Sigmoid colon (tissue), 7 donors: Measurements from ENCODE around the gene AUTS2. TPM values are rescaled to one million over a fixed set of nuclear protein-coding genes. Genes with fewer than 3 reads are reported as not detected.

Source experiments
- DNase-seq: peaks from one replicate; pipeline ENCODE4 v3.0.0-alpha.2; 2019
- H3K27ac ChIP-seq, 4 donors: fragments of 200-600 bp; sonication (generic); one replicate each; pipeline ENCODE4 v1.5.1; 2016 to 2019; ENCODE audit warnings: mild to moderate bottlenecking in 1 of 4
- H3K27me3 ChIP-seq, 3 donors: fragments of 200-600 bp; sonication (generic); one replicate each; pipeline ENCODE4 v1.5.1; 2019; ENCODE audit warnings: mild to moderate bottlenecking in 1 of 3
- H3K36me3 ChIP-seq, 4 donors: fragments of 200-600 bp; sonication (generic); one replicate each; pipeline ENCODE4 v1.5.1; 2016 to 2019
- H3K4me1 ChIP-seq, 4 donors: fragments of 200-600 bp; sonication (generic); one replicate each; pipeline ENCODE4 v1.5.1; 2017 to 2019
- H3K4me3 ChIP-seq, 4 donors: fragments of 200-600 bp; sonication (generic); one replicate each; pipeline ENCODE4 v1.5.1; 2017 to 2019; ENCODE audit warnings: mild to moderate bottlenecking in 2 of 4, moderate library complexity in 1 of 4
- H3K9me3 ChIP-seq, 4 donors: fragments of 200-600 bp in 3 of 4; sonication (generic) in 3 of 4; one replicate each; pipeline versions ENCODE4 v1.5.1 to v1.6.1; 2013 to 2019
- EP300 ChIP-seq, 4 donors: sonication (generic); formaldehyde crosslinking; IDR thresholded peaks; one replicate each; pipeline ENCODE4 v1.6.1; 2017; ENCODE audit warnings: antibody characterized with exemption in 4 of 4
- POLR2A ChIP-seq, 2 donors: fragments of 450-650 bp; IDR thresholded peaks; one replicate each; pipeline ENCODE4 v1.6.1; 2016; ENCODE audit warnings: antibody characterized with exemption in 2 of 2, mild to moderate bottlenecking in 2 of 2, moderate library complexity in 2 of 2
- POLR2AphosphoS5 ChIP-seq, 4 donors: sonication (generic); formaldehyde crosslinking; IDR thresholded peaks; one replicate each; pipeline ENCODE4 v1.6.1; 2017; ENCODE audit warnings: antibody characterized with exemption in 4 of 4
- WGBS, 2 donors: extraction: QIAGEN DNeasy Blood & Tissue Kit; methylation state at CpG; one replicate each; pipeline ENCODE4 v1.1.7; 2013; 5-methylcytosine and 5-hydroxymethylcytosine counted together
- intact Hi-C: fragments of 100-400 bp; cut with DNase I; formaldehyde crosslinking; loops from one replicate; pipeline ENCODE4 v1.15.1; 2023
- polyA plus RNA-seq, 3 donors: library from polyadenylated mRNA; stranded (reverse); fragments of 200-250 nt; gene quantifications; one replicate each; pipeline ENCODE4 v1.2.3, GENCODE V29; 2013
- total RNA-seq, 4 donors: library from RNA; depleted of rRNA; stranded (reverse); fragments of >200 nt; gene quantifications; one replicate each; pipeline ENCODE4 v1.1.0, GENCODE V29; 2016
- TF ChIP-seq, protein P1 (sequence below), 4 experiments: fragments of 450-650 bp in 3 of 4; fragments of 200-600 bp in 1 of 4; IDR thresholded peaks; one replicate each; pipeline ENCODE4 v1.5.1; 2016 to 2019; ENCODE audit warnings: antibody characterized with exemption in 4 of 4, mild to moderate bottlenecking in 3 of 4, moderate library complexity in 2 of 4
- donor health status: healthy with polysubstance abuse.
- donor health status: Bipolar disorder and iron deficiency.
- donor health status: healthy.

The AUTS2 gene
- total and polyA plus RNA-seq, 7 donors, result 3.6 to 55.7 (median 25.5) TPM

DNA sequence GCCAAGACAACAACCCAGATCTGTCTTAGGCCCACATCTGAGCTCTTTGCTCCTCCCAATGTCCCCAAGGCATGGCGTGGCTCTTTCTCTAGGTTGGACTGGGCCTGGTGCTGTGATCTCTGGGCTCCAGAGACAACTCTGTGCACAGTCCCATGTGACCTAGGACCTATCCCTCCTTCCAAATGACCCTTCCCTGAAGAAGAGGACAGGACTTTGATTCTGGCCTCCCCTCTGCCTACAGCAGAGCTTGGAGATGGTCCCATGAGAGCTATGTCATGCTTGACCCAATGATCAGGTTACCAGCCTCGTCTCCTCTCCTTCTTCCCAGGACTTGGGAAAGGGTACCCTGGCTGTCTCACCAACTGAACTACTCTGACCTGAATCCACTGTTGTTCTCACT lies 1237.4 kb downstream of the AUTS2 start:
- no peak overlapping the region for H3K4me3 ChIP-seq

DNA sequence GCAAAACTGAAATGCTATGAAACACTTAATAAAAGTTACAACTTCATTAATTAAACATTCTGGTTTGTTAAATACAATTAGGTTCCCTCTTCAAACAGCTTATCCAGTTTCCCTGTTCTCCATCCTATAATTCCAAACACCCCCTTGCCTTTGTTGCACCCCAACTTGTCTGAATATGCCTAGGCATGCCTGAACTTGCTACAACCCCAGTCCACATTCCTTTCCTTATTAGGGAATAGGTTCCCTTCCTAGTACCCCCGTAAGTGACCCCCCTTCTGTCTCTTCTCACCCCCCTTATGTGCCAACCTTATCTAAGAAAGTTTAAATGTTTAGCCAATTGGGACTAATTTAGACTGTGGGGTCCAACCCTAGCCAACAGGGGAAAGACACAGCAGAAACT lies 1238.0 kb downstream of the AUTS2 start:
- Histone ChIP-seq H3K4me3 (no peak overlapping the region), H3K4me1 (no peaks in the 10 kb centered on the region), H3K27me3 (no peaks in the 10 kb centered on the region), H3K36me3 (no peaks in the 10 kb centered on the region), H3K27ac (no peak overlapping the region), H3K9me3 (no peaks in the 10 kb centered on the region)
- TF ChIP-seq, protein P1, sequence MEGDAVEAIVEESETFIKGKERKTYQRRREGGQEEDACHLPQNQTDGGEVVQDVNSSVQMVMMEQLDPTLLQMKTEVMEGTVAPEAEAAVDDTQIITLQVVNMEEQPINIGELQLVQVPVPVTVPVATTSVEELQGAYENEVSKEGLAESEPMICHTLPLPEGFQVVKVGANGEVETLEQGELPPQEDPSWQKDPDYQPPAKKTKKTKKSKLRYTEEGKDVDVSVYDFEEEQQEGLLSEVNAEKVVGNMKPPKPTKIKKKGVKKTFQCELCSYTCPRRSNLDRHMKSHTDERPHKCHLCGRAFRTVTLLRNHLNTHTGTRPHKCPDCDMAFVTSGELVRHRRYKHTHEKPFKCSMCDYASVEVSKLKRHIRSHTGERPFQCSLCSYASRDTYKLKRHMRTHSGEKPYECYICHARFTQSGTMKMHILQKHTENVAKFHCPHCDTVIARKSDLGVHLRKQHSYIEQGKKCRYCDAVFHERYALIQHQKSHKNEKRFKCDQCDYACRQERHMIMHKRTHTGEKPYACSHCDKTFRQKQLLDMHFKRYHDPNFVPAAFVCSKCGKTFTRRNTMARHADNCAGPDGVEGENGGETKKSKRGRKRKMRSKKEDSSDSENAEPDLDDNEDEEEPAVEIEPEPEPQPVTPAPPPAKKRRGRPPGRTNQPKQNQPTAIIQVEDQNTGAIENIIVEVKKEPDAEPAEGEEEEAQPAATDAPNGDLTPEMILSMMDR (IDR thresholded peaks at IDR 0.05), result no peak
- TF ChIP-seq EP300 (IDR thresholded peaks at IDR 0.05) (no peak), POLR2AphosphoS5 (IDR thresholded peaks at IDR 0.05) (no peak), POLR2A (IDR thresholded peaks at IDR 0.05) (no peak)
- DNase-seq, result no peak
- 34 to 59% methylated on average over 1 of the region's 1 CpG for WGBS, 2 donors
- intact Hi-C loops, result no loop called here

More for the DNA sequence above, 1237.4 kb downstream of the AUTS2 start:
- H3K9me3 ChIP-seq, result no peaks in the 10 kb centered on the region
- H3K27me3 ChIP-seq, result peaks cover 0 to 4% (median 0%) of the 10 kb centered on the region in 3 donors
- intact Hi-C loops, result no loop called here
- DNase-seq, result no peak
- no peaks in the 10 kb centered on the region for H3K36me3 ChIP-seq
- 63 to 87% methylated on average over 2 of the region's 2 CpGs for WGBS, 2 donors
- H3K4me1 ChIP-seq, result no peaks in the 10 kb centered on the region
- TF ChIP-seq EP300 (IDR thresholded peaks at IDR 0.05), result no peak
- TF ChIP-seq, protein P1 (IDR thresholded peaks at IDR 0.05), result no peak
- TF ChIP-seq POLR2A (IDR thresholded peaks at IDR 0.05), result no peak
- TF ChIP-seq POLR2AphosphoS5 (IDR thresholded peaks at IDR 0.05), result no peak
- no peak overlapping the region for H3K27ac ChIP-seq

DNA sequence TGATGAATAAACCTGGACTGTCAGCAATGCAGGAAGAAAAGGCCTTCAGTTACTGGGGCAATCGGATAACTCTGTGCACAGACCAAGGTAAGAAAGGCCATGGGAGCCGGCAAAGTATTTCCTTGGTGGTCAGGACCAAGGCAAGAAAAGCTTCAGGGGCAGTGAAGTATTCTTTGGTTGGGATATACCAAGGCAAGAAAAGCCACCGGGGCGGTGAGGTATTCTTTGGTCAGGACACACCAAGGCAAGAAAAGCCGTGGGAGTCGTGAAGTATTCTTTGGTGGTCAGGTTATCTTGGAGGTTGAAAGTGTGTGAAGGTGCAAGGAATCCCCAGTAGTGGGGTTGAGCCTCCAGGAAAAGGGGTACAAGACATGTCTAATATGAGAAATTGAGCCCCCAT lies 1238.7 kb downstream of the AUTS2 start:
- no peaks in the 10 kb centered on the region for H3K27me3 ChIP-seq
- H3K36me3 ChIP-seq, result no peaks in the 10 kb centered on the region
- H3K4me3 ChIP-seq, result no peak overlapping the region
- WGBS, 2 donors, result 90 to 92% methylated on average over 6 of the region's 6 CpGs
- H3K27ac ChIP-seq, result no peak overlapping the region
- no peak for DNase-seq
- H3K4me1 ChIP-seq, result no peaks in the 10 kb centered on the region
- intact Hi-C loops, result no loop called here
- no peaks in the 10 kb centered on the region for H3K9me3 ChIP-seq
- TF ChIP-seq EP300 (IDR thresholded peaks at IDR 0.05) (no peak), POLR2A (IDR thresholded peaks at IDR 0.05) (no peak), POLR2AphosphoS5 (IDR thresholded peaks at IDR 0.05) (no peak)
- TF ChIP-seq, protein P1 (IDR thresholded peaks at IDR 0.05), result no peak

DNA sequence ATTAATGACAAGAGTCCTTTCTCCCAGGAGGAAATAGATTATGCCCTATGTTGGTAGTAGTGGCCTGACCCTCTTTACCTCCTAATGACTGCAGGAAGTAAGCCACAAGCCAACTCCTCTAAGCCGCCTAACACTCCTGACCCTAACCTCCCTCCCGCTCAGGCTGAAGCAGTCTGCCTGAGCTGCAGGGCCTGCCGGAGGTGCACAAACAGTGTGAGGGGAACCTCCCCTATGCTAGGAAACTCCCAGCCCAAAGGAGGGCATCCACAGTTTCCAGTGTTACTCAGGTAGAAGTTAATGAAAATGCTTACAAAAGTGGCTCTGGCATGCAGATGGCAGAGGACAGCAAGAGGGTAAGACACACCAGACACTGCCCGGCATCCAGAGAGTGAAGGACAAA lies 1239.3 kb downstream of the AUTS2 start:
- no peak for DNase-seq
- TF ChIP-seq POLR2A (IDR thresholded peaks at IDR 0.05) (no peak), EP300 (IDR thresholded peaks at IDR 0.05) (no peak), POLR2AphosphoS5 (IDR thresholded peaks at IDR 0.05) (no peak)
- TF ChIP-seq, protein P1 (IDR thresholded peaks at IDR 0.05), result no peak
- no peaks in the 10 kb centered on the region for H3K27me3 ChIP-seq

DNA sequence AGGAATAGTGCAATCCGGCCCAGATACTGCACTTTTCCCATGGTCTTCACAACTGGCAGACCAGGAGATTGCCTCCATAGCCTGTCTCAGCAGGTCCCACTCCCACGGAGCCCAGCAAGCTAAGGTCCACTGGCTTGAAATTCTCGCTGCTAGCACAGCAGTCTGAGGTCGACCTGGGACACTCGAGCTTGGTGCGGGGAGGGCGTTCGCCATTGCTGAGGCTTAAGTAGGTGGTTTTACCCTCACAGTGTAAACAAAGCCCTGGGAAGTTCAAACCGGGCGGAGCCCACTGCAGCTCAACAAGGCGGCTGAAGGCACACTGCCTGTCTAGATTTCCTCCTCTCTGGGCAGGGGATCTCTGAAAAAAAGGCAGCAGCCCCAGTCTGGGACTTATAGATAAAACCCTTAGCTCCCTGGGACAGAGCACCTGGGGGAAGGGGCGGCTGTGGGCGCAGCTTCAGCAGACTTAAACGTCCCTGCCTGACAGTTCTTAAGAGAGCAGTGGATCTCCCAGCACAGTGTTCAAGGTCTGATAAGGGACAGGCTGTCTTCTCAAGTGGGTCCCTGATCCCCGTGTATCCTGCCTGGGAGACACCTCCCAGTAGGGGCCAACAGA lies 1240.1 kb downstream of the AUTS2 start:
- TF ChIP-seq POLR2A (IDR thresholded peaks at IDR 0.05) (no peak), POLR2AphosphoS5 (IDR thresholded peaks at IDR 0.05) (no peak), EP300 (IDR thresholded peaks at IDR 0.05) (no peak)
- TF ChIP-seq, protein P1 (IDR thresholded peaks at IDR 0.05), result no peak
- Histone ChIP-seq H3K27me3 (no peaks in the 10 kb centered on the region), H3K36me3 (no peaks in the 10 kb centered on the region), H3K27ac (no peak overlapping the region), H3K4me3 (no peak overlapping the region), H3K4me1 (no peaks in the 10 kb centered on the region), H3K9me3 (no peaks in the 10 kb centered on the region)
- intact Hi-C loops, result no loop called here
- 44 to 65% methylated on average over 15 of the region's 15 CpGs for WGBS, 2 donors
- DNase-seq, result no peak

More for the DNA sequence above, 1239.3 kb downstream of the AUTS2 start:
- no peaks in the 10 kb centered on the region for H3K36me3 ChIP-seq
- H3K9me3 ChIP-seq, result no peaks in the 10 kb centered on the region
- H3K27ac ChIP-seq, result no peak overlapping the region
- no peak overlapping the region for H3K4me3 ChIP-seq
- WGBS, 2 donors, result 76 to 82% methylated on average over 4 of the region's 4 CpGs
- intact Hi-C loops, result no loop called here
- no peaks in the 10 kb centered on the region for H3K4me1 ChIP-seq
